SJSA1 (cell line): ENCODE measurements around the gene HOXD10. TPM values are rescaled to one million over a fixed set of nuclear protein-coding genes. Genes with fewer than 3 reads are reported as not detected.

Source experiments
- DNase-seq, 2 experiments: peaks; one replicate each; pipeline ENCODE4 v3.0.0-alpha.2; 2015 to 2020; ENCODE audit warnings: low spot score in 2 of 2, low read depth in 1 of 2
- H3K27ac ChIP-seq: fragments of 250-450 bp; sonication (Bioruptor Pico); 2 replicates; pipeline ENCODE4 v1.5.1; 2020; ENCODE audit warnings: mild to moderate bottlenecking, moderate library complexity
- H3K27me3 ChIP-seq: fragments of 250-450 bp; sonication (Bioruptor Pico); replicated peaks from 2 replicates; pipeline ENCODE4 v1.5.1; 2020; ENCODE audit warnings: mild to moderate bottlenecking, moderate library complexity
- H3K36me3 ChIP-seq: fragments of 250-450 bp; sonication (Bioruptor Pico); 2 replicates; pipeline ENCODE4 v1.5.1; 2020; ENCODE audit warnings: mild to moderate bottlenecking
- H3K4me1 ChIP-seq: fragments of 250-450 bp; sonication (Bioruptor Pico); replicated peaks from 2 replicates; pipeline ENCODE4 v1.6.1; 2021; ENCODE audit warnings: mild to moderate bottlenecking
- H3K4me3 ChIP-seq: fragments of 250-450 bp; sonication (Bioruptor Pico); 2 replicates; pipeline ENCODE4 v1.5.1; 2020; ENCODE audit warnings: mild to moderate bottlenecking
- H3K9me3 ChIP-seq: fragments of 250-450 bp; sonication (Bioruptor Pico); replicated peaks from 2 replicates; pipeline ENCODE4 v1.5.1; 2020; ENCODE audit warnings: mild to moderate bottlenecking
- total RNA-seq: library from RNA; depleted of rRNA; stranded (reverse); fragments of >200 nt; shearing (Covaris generic); gene quantifications from 2 replicates; pipeline ENCODE4 v1.2.3, GENCODE V29; 2014

Gene HOXD10
- total RNA-seq, 1 experiment from 2014 or later: not detected

DNA sequence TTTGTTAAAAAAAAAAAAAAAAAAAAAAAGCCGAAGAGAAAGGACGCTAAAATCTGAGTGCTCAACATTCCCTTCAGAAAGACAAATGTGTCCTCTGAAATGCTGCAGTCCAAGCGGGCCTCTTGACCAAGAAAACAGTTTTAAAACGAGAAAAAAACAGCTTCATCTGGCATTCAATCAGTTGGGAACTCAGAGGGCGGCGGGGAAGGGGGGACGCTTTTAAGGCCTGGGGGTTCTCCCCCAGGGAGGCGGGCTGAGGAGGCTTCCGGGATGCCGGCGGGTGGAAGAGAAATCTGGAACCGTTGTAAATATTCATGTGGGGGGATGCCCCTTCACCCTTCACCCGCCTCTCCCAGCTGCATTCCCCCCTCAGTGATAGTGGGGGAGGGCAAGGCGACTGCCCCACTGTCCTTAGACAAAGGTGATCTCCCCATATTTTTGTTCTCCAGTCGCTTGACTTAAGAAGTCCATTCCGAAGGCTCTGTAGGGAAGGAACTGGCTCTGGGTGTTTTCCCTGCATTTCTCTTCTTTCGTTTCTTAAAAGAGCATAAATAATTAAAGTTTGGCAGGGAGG, 12.7 kb upstream of the HOXD10 start:
- Histone ChIP-seq H3K36me3 (no peaks in the 10 kb centered on the region), H3K4me1 (peaks cover 9% of the 10 kb centered on the region), H3K4me3 (no peak overlapping the region), H3K9me3 (peaks cover 4% of the 10 kb centered on the region; the same call in 1 of the 2 replicates), H3K27ac (no peak overlapping the region), H3K27me3 (peaks cover 37% of the 10 kb centered on the region)
- DNase-seq: no peak

DNA sequence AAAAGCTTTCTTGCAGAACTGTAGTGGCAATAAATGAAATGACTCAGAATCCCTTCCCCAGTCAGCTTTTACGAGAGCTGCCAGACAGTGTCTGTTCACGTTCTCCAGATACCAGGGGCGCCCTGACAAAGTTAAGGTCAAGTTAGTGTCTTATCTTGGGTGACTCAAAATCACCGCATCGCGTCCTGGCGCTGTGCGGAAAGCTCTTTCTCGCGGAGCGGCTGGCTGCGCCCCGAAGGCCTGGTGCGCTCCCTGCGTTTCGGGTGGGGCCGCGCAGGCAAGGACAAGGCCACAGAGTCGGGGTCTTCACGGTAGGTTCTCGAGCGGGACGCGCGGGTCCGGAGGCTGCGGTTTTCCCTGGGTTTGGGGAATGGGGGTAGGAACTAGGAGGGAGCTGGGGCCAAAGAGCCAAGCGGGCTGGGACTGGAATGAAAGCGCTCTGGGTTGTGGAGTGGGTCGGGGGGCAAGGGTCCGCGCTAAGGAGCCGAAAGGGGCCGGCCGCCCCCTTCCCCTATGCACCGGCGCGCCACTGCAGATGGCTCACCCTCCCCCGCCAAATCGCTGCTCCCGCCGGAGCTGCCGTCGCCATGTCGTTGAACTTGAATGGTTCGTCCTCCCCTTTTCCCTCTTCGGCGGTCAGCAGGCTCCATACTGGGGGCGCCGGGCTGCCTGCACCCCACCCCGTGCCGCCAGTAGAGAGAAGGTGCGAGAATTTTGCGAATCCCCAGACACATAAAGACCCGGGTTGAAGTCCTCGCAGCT, 12.1 kb upstream of the HOXD10 start:
- Histone ChIP-seq H3K4me3 (no peak overlapping the region), H3K9me3 (peaks cover 4% of the 10 kb centered on the region; the same call in 1 of the 2 replicates), H3K27ac (no peak overlapping the region), H3K4me1 (peaks cover 9% of the 10 kb centered on the region), H3K27me3 (peaks cover 39% of the 10 kb centered on the region), H3K36me3 (no peaks in the 10 kb centered on the region)
- no peak for DNase-seq

DNA sequence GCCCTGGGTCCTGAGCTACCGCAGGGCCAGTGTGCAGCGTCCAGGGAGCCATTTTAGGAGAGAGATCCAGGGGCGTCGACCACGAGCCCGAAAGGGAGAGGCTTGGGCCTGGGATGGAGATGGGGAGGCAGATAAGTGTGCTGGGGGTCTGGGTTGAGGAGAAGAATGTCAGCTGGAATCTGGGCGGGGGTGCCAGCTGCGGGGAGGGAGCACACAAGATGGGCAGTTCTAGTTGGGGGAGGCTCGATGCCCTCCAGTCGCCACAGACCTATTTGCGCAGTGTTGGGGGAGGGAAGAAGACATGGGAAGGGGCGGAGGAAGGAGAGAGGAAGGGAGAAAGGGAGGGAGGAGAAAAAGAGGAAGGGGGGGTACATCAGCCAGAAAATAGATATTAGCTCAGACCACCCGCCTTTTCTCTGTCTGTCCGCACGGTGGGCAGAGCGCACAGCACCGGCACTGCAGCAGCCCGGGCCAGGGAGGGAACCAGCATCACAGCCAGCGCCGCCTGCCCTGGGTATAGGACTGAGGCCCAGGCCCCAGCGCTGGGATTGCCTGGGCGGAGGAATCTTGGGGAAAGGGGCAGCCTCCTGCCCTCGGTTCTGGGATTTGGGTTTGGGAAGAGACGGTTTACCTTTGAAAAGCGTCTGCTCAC, 11.4 kb upstream of the HOXD10 start:
- H3K36me3 ChIP-seq: no peaks in the 10 kb centered on the region
- peaks cover 44% of the 10 kb centered on the region for H3K27me3 ChIP-seq
- H3K4me1 ChIP-seq: peaks cover 9% of the 10 kb centered on the region
- H3K27ac ChIP-seq: no peak overlapping the region
- H3K9me3 ChIP-seq: peaks cover 4% of the 10 kb centered on the region; the same call in 1 of the 2 replicates
- no peak overlapping the region for H3K4me3 ChIP-seq
- DNase-seq: no peak

DNA sequence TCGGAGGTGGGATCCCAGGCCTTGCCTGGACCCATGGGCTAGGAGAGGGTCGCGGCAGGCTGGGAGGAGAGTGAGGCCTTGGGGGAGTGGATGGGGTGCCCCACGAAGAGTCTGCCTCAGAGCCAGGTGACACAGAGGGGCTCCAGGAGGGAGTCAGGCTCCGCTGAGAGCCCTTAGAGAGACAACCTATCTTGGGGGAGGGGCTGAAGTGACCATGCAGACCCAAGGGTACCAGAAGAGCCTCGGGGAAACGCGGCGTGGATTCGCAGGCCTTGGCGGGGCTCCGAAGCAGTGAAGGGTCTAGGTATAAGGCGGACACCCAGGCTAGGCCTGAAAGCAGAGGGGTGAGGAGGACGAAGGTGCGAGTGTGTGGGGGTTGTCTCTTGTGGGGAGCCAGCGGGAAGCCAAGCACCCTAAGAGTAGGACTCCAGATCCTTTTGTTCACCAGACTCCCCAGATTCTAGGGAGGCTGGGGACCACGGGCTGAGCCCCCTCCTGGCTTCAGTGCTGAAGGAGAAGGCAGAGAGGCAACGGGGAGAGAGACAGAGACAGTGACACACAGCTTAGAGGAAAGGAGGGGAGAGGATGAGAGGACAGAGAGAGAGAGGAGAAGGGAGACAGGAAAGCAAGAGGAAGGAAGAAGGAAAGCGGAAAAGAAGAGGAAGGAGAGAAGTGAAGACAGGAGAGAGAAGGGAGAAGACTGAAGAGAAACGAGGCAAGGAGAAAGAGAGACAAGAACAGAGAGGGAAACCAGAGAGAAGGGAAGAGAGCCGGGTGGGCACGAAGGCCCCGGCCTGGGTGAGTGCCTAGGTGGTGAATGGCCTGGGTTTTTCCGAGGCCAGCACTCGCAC, 10.6 kb upstream of the HOXD10 start:
- Histone ChIP-seq H3K27me3 (peaks cover 52% of the 10 kb centered on the region), H3K4me3 (no peak overlapping the region), H3K9me3 (peaks cover 4% of the 10 kb centered on the region; the same call in 1 of the 2 replicates), H3K4me1 (peaks cover 9% of the 10 kb centered on the region), H3K36me3 (no peaks in the 10 kb centered on the region), H3K27ac (no peak overlapping the region)
- no peak for DNase-seq

DNA sequence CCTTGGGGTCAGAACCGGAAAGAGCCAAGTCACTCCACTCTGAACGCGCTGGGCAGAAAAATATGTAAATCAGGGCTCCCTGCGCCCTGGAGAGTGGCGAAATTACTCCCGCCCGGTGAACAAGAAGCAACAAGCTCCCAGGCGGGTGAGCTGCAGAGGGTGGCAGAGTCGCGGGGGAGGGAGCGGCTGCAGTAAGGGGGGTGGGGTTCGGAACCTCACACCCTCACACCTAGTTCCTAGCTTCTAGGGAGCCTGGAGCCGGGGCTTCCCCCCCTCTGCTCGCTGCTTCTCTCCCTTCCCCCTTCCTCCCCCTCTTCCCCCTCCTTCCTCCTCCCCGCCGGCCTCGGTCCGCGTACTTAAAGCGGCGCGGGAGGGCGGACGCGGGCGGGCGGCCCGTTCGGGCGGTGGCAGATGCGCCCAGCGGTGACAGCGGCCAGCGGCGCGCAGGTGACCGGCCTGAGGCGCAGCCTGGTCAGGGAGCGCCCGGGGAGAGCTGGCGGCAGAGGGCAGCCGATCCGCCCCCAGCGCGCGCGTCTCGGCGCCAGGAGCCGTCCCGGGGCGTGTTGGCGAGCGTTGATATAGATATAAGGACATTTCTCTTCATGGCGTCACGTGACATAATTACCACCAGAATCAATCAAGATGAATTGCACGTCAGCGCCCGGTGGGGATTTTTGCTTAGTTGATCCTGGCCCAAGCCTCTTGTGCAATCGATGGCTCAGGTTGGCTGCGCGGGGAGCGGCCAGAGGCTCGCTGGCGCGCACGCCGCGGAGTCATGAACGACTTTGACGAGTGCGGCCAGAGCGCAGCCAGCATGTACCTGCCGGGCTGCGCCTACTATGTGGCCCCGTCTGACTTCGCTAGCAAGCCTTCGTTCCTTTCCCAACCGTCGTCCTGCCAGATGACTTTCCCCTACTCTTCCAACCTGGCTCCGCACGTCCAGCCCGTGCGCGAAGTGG, 9.7 kb upstream of the HOXD10 start, which contains the start of gene HOXD11:
Gene HOXD11, plus strand, starts transcription at position 700 of the 959 bp plus-strand sequence. Its CDS starts 76 bp downstream, at position 776.
- H3K4me1 ChIP-seq: peaks cover 9% of the 10 kb centered on the region
- peak in 1 of 2 experiments; percentile 19 for DNase-seq
- H3K9me3 ChIP-seq: peaks cover 4% of the 10 kb centered on the region; the same call in 1 of the 2 replicates
- peaks cover 60% of the 10 kb centered on the region for H3K27me3 ChIP-seq
- no peaks in the 10 kb centered on the region for H3K36me3 ChIP-seq
- no peak within 1 kb of the TSS for H3K4me3 ChIP-seq
- no peak within 1 kb of the TSS for H3K27ac ChIP-seq

DNA sequence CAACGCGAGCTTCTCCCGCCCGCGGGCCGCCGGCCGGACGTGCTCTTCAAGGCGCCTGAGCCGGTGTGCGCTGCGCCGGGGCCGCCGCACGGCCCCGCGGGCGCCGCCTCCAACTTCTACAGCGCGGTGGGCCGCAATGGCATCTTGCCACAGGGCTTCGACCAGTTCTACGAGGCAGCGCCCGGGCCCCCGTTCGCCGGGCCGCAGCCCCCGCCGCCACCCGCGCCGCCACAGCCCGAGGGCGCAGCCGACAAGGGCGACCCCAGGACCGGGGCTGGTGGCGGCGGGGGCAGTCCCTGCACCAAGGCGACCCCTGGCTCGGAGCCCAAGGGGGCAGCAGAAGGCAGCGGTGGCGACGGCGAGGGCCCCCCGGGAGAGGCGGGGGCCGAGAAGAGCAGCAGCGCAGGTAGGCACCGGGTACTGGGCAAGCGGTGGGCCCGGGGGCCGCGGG, 8.8 kb upstream of the HOXD10 start:
- no peaks in the 10 kb centered on the region for H3K36me3 ChIP-seq
- no peak overlapping the region for H3K4me3 ChIP-seq
- peaks cover 65% of the 10 kb centered on the region for H3K27me3 ChIP-seq
- no peak overlapping the region for H3K27ac ChIP-seq
- DNase-seq: no peak
- peaks cover 9% of the 10 kb centered on the region for H3K4me1 ChIP-seq
- H3K9me3 ChIP-seq: peaks cover 4% of the 10 kb centered on the region; the same call in 1 of the 2 replicates

DNA sequence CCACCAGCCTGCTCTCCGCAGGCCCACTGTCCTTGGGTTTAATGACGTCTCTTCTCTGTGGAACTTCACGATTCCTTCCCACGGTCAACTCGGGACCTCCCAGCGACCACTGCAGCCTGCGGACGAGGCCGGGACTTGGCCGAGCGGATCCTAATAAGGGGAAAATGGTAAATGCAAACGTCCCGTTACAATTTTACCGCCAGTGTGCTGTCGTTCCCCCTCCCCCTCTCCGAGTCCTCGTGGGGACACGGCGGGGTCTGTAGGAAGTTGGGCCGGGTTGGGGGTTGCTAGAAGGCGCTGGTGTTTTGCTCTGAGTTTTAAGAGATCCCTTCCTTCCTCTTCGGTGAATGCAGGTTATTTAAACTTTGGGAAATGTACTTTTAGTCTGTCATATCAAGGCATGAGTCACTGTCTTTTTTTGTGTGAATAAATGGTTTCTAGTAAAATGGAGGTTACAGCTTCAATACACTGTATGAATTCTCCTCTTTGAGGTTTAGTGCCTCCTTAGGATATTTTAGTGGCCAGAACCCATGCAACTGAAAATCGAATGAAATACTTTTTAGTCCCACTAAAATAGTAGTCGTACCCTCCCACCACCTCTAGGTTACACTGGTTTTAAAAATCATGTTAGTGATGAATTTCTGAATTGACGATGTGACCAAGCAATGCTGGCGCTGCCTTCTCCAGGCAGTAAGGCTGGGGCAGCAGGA, 7.2 kb upstream of the HOXD10 start:
- Histone ChIP-seq H3K27ac (no peak overlapping the region), H3K36me3 (no peaks in the 10 kb centered on the region), H3K4me3 (no peak overlapping the region), H3K27me3 (peaks cover 73% of the 10 kb centered on the region), H3K9me3 (peaks cover 4% of the 10 kb centered on the region; the same call in 1 of the 2 replicates), H3K4me1 (peaks cover 9% of the 10 kb centered on the region)
- DNase-seq: no peak

DNA sequence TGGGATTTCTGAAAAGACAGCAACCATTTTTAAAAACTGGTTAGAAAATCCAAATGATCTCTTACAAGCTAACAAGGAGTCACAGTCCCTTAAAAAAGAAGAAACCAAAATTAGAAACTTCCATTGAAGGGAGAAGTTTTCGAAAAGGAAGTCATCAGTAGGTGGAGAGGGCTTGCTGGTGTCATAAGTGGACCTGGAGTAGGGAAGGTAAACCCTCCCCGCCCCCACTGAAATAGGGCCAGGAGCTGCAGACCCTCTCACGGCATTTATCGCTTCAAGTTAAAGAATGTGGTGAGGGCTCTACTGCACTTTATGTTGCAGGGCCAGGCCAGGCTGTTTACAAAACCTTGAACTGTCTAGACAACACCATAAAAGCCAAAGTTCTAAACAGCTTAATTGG, 6.6 kb upstream of the HOXD10 start:
- no peaks in the 10 kb centered on the region for H3K36me3 ChIP-seq
- H3K9me3 ChIP-seq: peaks cover 4% of the 10 kb centered on the region; the same call in 1 of the 2 replicates
- peaks cover 75% of the 10 kb centered on the region for H3K27me3 ChIP-seq
- no peak overlapping the region for H3K27ac ChIP-seq
- H3K4me1 ChIP-seq: peaks cover 9% of the 10 kb centered on the region
- DNase-seq: no peak
- H3K4me3 ChIP-seq: no peak overlapping the region

DNA sequence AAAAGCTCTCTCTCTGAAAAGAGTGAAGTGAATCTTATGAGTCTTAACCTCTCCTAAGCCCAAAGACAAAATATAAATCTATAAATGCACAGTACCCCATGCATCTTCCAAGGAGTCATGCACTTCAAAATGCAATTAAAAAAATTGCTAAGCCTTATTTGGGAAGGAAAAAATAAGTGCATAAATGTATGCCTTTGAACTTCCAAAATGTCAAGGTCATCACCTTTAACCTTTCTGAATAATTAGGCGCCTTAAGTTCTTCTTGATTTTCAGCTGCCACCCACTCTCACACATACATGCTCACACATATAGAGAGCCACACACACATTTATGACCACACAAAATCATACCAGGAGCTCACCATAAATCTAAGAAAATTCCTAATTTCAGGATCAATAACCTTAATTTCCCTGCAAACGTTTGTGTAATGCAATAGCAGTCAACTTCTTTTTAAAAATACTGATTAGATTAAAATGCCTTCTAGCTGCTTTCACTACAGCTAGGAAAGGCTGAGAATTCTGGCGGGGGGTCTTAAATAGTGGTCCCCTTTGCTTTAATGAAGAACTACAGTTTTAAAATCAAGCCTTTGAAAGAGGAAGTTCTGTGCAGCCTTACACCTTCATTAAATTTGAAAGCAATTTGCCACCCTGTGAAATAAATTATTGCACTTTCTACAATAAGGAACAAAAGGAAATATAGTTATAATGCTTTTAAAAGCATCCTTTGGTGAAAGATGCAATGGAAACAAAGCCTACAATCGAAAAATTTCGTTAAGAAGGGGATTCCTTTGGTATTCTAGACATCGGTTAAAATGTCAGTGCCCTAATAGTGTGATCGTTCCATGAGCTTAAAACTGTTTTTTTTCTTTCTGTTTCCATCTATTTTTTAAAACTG, 5.9 kb upstream of the HOXD10 start:
- no peak overlapping the region for H3K4me3 ChIP-seq
- DNase-seq: no peak
- peaks cover 9% of the 10 kb centered on the region for H3K4me1 ChIP-seq
- no peaks in the 10 kb centered on the region for H3K36me3 ChIP-seq
- no peak overlapping the region for H3K27ac ChIP-seq
- peaks cover 4% of the 10 kb centered on the region; the same call in 1 of the 2 replicates for H3K9me3 ChIP-seq
- peaks cover 75% of the 10 kb centered on the region for H3K27me3 ChIP-seq

DNA sequence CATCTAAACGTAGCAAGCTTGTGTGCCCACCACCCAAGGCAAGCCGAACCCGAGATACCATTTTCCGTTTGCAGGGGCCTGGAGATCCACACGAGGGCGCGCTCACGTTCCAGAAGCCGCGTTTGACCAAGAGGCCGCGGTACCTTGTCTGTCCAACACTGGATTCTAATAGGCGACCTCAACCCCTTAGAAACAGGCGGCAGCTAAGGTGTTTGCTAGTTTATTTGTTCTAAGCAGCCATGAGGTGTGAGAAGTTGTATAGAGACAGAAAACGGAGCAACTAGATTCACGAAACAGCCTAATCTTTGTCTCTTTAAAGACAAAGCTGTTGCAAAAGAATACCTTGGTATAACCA, 5.3 kb upstream of the HOXD10 start:
- Histone ChIP-seq H3K4me1 (peaks cover 9% of the 10 kb centered on the region), H3K9me3 (peaks cover 4% of the 10 kb centered on the region; the same call in 1 of the 2 replicates), H3K36me3 (no peaks in the 10 kb centered on the region), H3K27ac (no peak overlapping the region), H3K27me3 (peaks cover 73% of the 10 kb centered on the region), H3K4me3 (no peak overlapping the region)
- DNase-seq: peak in 1 of 2 experiments; percentile 54

DNA sequence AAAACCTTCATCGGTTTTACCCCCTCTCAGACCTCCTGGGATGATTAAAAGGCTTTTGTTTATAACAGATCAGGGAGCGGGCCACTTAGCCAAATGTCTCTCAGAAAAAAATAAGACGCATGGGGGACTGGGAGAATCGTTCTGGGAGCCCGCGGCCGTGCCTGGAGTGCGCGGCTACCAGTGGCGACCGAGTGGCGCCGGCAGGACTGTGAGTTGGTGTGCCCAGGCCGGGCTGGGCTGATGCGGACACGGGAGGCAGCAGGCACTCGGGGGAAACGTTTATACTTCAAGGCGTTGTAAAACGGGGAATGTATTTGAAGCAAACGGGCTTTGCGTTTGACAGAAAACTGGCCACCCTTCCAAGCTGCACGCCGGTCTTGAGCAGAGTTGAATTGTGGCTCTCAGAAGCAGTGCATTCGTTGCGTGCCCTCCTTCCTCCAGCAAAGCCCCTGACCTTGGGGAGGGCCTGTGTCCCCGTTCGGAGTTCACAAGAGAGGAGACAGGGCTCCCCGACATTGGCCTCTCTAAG, 4.7 kb upstream of the HOXD10 start:
- Histone ChIP-seq H3K36me3 (no peaks in the 10 kb centered on the region), H3K4me3 (no peak overlapping the region), H3K27ac (no peak overlapping the region), H3K27me3 (peaks cover 73% of the 10 kb centered on the region), H3K4me1 (peaks cover 8% of the 10 kb centered on the region), H3K9me3 (peaks cover 4% of the 10 kb centered on the region; the same call in 1 of the 2 replicates)
- no peak for DNase-seq
